Cortex of kidney (tissue), 1 donor: ENCODE measurements around the gene ANK2.

Experiments used
- DNase-seq: peaks from one replicate; lab custom pipeline; 2025; lab: John Stamatoyannopoulos, UW

ANK2 gene

GRCh38 chr4:113049421-113050370 is at the start of gene ANK2:
TSS of gene ANK2 (plus strand) at chr4:113049653. CDS start at chr4:113049729, 76 bp downstream.
- no peak for DNase-seq

- no peak for DNase-seq
Observed at GRCh38 chr4:113003841-113004240, 45.6 kb upstream of the ANK2 start.

GRCh38 chr4:113004655-113005054 is 44.8 kb upstream of the ANK2 start:
- no peak for DNase-seq

GRCh38 chr4:113006632-113007031 is 42.8 kb upstream of the ANK2 start:
- DNase-seq, result no peak

DNA sequence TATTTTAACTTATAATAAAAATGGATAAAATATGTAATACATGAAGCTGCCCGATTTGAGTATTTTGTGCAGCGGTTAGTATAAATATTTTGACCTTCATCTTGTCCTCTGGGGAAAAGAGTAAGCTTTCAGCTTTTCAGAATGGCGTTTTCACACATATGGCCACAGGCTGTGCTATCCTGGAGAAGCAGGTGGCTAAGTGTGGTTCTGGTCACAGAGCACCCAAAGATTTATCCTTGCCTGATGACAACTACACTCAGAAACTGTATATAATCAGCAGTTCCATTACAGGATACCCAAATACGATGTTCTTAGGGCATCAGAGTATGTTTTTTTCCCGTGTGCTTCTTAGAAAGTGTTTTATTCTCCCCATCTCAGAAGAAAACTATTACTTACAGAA is 42.3 kb upstream of the ANK2 start:
- no peak for DNase-seq

- DNase-seq, result no peak
Observed at GRCh38 chr4:113008135-113008534, 41.3 kb upstream of the ANK2 start.

GRCh38 chr4:113008716-113009115 is 40.7 kb upstream of the ANK2 start:
- no peak for DNase-seq

- no peak for DNase-seq
Observed at GRCh38 chr4:113009461-113009860, 40.0 kb upstream of the ANK2 start.

GRCh38 chr4:113012122-113012725 is 37.2 kb upstream of the ANK2 start:
- DNase-seq, result no peak

- no peak for DNase-seq
Observed at GRCh38 chr4:113012786-113013185, 36.7 kb upstream of the ANK2 start.

DNA sequence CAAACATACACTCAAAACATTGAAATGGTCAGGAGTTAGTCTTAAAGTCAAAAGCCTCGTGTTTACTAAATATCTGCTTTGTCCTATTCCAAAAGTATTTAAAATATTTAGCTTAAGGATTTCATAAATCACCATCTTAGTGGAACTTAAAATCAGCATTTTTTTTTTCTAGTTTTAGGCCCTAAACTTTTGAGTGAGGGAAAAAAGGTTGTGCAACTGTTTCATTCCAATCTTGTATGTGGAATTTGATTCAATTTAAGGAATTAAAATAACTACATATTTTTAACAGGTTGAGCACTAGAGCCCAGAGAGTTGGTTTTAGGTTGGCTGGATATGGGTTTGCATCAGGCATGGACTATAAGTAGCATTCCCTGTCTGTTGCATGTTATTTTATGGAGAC is 35.7 kb upstream of the ANK2 start:
- DNase-seq, result no peak

DNA sequence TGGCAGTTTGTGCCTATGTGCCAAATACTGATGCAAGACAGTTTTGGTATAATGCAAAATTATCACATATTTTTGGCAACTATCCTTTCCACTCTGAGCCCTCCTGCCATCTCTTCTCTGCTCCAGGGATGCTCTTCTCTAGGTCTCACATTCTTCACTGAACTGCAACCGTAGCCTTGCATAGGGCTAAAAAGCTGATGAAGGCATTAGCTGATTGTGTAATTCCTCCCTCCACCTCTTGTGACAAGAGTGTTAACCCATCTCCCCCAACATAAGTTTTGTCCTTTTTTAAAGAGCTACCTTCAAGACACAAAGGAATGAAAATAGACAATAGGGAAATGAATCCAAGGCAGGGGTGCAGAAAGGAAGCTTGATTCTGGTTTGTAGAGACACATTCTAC is 33.1 kb upstream of the ANK2 start:
- no peak for DNase-seq

GRCh38 chr4:113020966-113021365 is 28.5 kb upstream of the ANK2 start:
- no peak for DNase-seq

DNA sequence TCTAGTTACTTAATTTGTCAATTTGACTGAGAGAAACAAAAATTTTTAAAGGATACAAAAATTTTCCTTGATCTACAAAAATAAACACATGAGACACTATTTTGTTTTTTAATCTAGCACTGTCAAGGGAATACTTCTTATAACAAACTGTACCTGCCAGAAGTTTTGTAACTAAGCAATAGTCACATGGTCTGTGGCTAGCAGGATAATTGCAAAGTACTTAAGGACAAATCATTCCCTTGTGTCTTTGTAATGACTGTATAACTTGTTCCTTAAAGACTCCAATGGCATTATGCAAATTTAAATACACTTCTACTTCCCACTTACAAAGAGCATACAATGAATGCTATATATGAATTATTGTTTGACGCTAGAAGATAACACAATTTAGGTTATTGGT is 25.1 kb upstream of the ANK2 start:
- DNase-seq, result no peak

DNA sequence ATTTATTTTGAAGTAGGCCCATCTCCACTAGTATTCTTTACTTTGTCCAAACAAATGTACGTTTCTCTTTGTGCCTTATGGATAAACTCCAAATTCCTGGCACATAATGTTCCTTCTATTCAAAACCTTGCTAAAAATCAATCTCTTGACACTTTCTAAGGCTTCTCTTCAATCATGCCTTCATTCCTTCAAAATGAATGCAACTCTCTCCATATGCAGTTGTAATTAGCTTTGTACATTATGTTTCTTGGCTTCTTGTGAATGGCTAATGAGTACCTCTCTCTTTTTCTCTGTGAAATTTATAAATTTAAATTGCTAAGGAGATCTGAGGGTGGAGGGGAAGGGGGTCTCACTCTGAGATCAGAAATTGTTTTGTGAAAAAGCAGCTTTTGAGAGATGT is 24.0 kb upstream of the ANK2 start:
- no peak for DNase-seq

DNA sequence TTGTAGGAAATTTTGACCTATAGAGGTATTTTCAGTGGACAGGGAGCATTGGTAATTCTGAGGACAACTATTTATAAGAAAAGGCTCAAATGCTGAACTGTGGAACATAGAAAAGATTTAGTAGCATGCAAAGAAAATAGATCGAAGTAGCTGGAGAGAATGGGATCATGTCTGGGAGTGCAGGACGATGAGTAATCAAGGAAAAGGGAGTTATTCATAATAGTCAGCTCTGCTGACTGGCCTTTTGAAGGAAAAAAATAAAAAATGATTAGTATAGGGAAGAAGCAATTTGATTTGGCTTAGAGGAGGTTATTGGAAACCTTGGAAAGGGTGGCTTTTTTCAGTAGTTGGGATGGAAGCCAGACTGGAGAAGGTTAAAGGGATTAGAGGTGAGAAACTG is 22.9 kb upstream of the ANK2 start:
- no peak for DNase-seq

GRCh38 chr4:113028074-113028473 is 21.4 kb upstream of the ANK2 start:
- no peak for DNase-seq

DNA sequence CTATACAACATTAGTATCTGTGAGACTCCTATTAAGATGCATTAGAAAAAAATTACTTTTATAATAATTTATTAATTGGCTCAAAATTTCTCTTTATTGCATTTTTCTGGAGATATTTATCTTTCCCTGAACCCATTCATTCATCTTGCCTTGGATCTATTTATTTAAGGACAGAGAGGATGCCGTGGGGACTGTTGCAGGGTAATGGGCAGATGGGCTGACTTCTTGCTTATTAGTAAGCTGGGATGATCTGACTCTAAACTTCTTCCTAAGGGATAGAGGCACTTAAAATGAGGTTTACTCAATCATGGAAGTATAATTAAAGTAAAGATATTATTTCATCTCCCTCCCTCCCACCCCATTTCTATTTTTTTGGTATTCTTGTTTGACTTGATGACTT is 18.2 kb upstream of the ANK2 start:
- no peak for DNase-seq

DNA sequence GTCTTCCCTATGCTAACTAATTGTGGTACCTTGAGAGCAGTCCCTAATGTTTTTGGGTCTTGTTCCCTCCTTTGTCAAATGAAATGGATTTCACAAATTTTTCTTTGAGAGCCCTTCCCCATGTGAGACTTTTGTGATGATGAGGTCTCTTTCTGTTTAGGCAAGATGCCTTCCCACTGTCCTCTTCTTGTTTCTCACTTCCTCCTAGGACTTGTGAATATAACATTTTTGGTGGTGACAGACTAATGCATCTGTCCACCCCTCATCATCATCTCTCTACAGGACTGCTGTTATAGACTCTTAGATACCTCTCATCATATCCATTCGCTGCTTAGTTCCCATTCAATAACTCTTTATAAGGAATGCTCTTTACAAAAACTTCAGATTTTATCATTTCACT is 8.7 kb upstream of the ANK2 start:
- no peak for DNase-seq

GRCh38 chr4:113042502-113042901 is 7.0 kb upstream of the ANK2 start:
- DNase-seq, result no peak

- no peak for DNase-seq
Observed at GRCh38 chr4:113043591-113043990, 5.9 kb upstream of the ANK2 start.

DNA sequence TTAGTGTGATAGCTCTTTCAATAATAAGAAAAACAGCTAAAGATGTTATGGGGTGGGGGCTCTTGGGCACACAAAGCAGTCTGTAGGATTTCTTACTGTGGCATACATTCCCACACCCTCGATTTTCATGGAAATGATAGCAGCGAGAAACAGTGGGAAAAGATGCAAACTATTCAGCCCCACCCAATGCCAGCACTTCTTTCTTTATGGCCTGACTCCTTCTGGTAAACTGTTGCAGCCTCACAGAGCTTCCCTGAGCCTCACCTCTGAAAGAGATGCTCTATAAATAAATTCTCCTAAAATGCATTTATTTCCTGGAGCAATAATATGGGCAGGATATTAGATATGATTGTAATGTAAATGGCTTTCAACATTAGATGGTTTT is 910 bp downstream of the ANK2 start:
- DNase-seq, result no peak

GRCh38 chr4:113050837-113051236 is 1.4 kb downstream of the ANK2 start:
- DNase-seq, result no peak

- no peak for DNase-seq
Observed at GRCh38 chr4:113051361-113051760, 1.9 kb downstream of the ANK2 start.
